Aorta (tissue), 5 donors: ENCODE results near the gene LPCAT1. TPM values are rescaled to one million over a fixed set of nuclear protein-coding genes. Genes with fewer than 3 reads are reported as not detected.
"Not testable (repeated sequence)": the region's sequence is repeated elsewhere in the genome, so short reads cannot be mapped to it uniquely, and the experiment has no call there.

Source experiments
- ATAC-seq: fragments of 200-7000 bp; cut with Tn5 transposase; one replicate; pipeline ENCODE4 v1.9.1; 2022; ENCODE audit warnings: moderate library complexity; ENCODE audit not compliant: low FRiP score
- DNase-seq, 2 donors: peaks; one replicate each; pipeline ENCODE4 v3.0.0-alpha.2; 2020
- H3K27ac ChIP-seq, 2 donors: one replicate each; pipeline ENCODE4 v1.5.1; 2013; ENCODE audit warnings: low read length in 2 of 2, mild to moderate bottlenecking in 2 of 2, moderate library complexity in 2 of 2, control low read depth in 1 of 2, inconsistent platforms in 1 of 2, low read depth in 1 of 2
- H3K27me3 ChIP-seq, 2 donors: one replicate each; pipeline ENCODE4 v1.6.1; 2013; ENCODE audit warnings: control low read depth in 1 of 2, low read length in 1 of 2, mild to moderate bottlenecking in 1 of 2, moderate library complexity in 1 of 2; ENCODE audit not compliant: insufficient read depth in 2 of 2, control insufficient read depth in 1 of 2
- H3K36me3 ChIP-seq, 2 donors: one replicate each; pipeline ENCODE4 v1.6.1; 2013; ENCODE audit warnings: control low read depth in 1 of 2, low read length in 1 of 2, mild to moderate bottlenecking in 1 of 2; ENCODE audit not compliant: insufficient read depth in 2 of 2, control insufficient read depth in 1 of 2
- H3K4me1 ChIP-seq, 2 donors: one replicate each; pipeline ENCODE4 v1.6.1; 2013; ENCODE audit warnings: low read length in 2 of 2, control low read depth in 1 of 2, mild to moderate bottlenecking in 1 of 2, moderate library complexity in 1 of 2; ENCODE audit not compliant: insufficient read depth in 2 of 2, control insufficient read depth in 1 of 2
- H3K4me3 ChIP-seq, 2 donors: one replicate each; pipeline ENCODE4 v1.5.1; 2013; ENCODE audit warnings: low read length in 2 of 2, control low read depth in 1 of 2, mild to moderate bottlenecking in 1 of 2
- H3K9me3 ChIP-seq: one replicate; pipeline ENCODE4 v1.6.1; 2013; ENCODE audit warnings: mild to moderate bottlenecking, low read length; ENCODE audit not compliant: control insufficient read depth
- WGBS, 2 donors: extraction: QIAGEN DNeasy Blood & Tissue Kit; methylation state at CpG; one replicate each; pipeline ENCODE4 v1.1.7; 2013; 5-methylcytosine and 5-hydroxymethylcytosine counted together
- intact Hi-C, 2 donors: fragments of 100-400 bp; cut with DNase I; formaldehyde crosslinking; loops; one replicate each; pipeline versions ENCODE4 v1.14.2 to v1.15.0; 2022
- polyA plus RNA-seq, 2 donors: library from polyadenylated mRNA; stranded (reverse); fragments of 200-250 nt; gene quantifications; one replicate each; pipeline ENCODE4 v1.2.3, GENCODE V29; 2013
- total RNA-seq, 2 donors: library from RNA; stranded (reverse); fragmentation: NEBNext Ultra II Directional; extraction: Animal tissue kit (Norgen Biotek cat#: 25700); gene quantifications; one replicate each; pipeline ENCODE4 v1.2.1, GENCODE V29; 2021
- donor health status: healthy with polysubstance abuse.
- donor health status: Bipolar disorder and iron deficiency.
- donor health status: DM: no; HTN: no; CAD: no.
- donor health status: DM: no; HTN: no; CAD: no.
- donor health status: DM: yes; HTN: yes; CAD: no.

LPCAT1 gene
- total and polyA plus RNA-seq, 4 donors = 6.4 to 68.7 (median 36.4) TPM

DNA sequence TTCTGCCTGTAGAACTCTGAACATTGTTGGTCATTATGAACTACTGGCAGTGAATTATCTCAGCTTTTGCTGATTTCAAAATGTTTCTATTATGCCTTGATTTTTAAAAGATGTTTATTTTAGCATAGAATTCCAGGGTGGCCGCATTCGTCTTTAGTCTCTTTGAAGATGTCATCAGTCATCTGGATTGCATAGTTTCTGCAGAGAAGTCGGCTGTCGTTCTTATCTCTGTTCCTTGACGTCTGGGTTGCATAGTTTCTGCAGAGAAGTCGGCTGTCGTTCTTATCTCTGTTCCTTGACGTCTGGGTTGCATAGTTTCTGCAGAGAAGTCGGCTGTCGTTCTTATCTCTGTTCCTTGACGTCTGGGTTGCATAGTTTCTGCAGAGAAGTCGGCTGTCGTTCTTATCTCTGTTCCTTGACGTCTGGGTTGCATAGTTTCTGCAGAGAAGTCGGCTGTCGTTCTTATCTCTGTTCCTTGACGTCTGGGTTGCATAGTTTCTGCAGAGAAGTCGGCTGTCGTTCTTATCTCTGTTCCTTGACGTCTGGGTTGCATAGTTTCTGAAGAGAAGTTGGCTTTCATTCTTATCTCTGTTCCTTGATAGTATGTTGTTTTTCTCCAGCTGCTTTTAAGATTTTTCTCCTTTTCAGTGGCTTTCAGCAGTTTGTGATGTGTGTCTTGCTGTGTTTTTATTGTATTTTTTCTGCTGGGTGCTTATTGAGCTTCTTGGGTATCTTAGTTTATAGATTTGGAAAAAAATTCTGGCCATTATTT lies 67.5 kb downstream of the LPCAT1 start:
- H3K4me3 ChIP-seq, H3K36me3 ChIP-seq, H3K9me3 ChIP-seq, intact Hi-C loops, H3K27ac ChIP-seq, H3K27me3 ChIP-seq, H3K4me1 ChIP-seq, DNase-seq, ATAC-seq: not testable (repeated sequence)
- 43 to 53% methylated on average over 9 to 10 of the region's 20 CpGs for WGBS, 2 donors

DNA sequence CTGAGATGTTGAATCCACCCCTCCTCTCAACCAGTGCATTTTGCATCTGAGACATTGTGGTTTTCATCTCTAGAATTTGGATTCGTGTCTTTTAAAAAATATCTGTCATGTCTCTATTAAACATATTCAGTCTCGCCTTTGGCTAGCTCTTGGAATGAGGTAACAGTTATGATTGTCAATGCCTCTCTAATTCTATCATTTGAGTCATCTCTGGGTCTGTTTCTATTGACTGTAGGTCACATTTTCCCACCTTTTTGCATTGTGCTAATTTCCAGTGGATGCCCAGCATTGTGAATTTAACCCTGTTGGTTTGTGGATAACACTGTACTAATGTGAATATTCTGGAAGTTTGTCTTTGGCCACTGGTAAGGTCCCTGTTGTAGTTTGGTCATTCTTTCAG lies 70.1 kb downstream of the LPCAT1 start:
- H3K36me3 ChIP-seq = no peaks in the 10 kb centered on the region
- 75 to 82% methylated on average over 2 of the region's 2 CpGs for WGBS, 2 donors
- no peak overlapping the region for H3K4me3 ChIP-seq
- ATAC-seq = no peak
- no peaks in the 10 kb centered on the region for H3K27me3 ChIP-seq
- DNase-seq = no peak
- peaks cover 7% of the 10 kb centered on the region for H3K9me3 ChIP-seq
- H3K4me1 ChIP-seq = no peaks in the 10 kb centered on the region
- intact Hi-C loops = no loop called here
- no peak overlapping the region for H3K27ac ChIP-seq

DNA sequence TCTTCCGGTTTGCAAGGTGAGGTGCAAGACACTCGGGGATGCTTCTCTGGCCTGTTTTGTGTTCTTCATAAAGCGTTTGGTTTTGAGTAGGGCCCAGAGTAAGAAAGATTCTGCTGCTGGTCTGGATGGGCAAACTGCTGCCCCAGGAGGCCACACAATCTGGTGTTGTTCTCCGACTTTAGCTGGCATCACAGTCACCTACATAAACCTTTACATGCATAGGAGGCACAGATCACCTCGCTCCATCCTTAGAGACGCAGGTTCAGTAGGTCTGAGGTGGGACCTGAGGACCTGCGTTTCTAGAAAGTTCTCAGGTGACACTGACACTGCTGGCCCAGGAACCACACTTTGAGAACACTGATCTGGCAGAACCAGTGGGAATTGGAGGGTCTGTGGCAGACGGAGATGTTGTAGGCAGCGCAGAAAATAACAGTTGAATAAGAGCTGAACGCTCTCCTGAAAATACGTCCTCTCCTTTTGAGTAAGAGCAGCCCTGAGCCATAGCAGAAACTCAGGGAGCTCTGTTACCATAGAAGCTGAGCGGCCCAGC lies 74.6 kb downstream of the LPCAT1 start:
- Histone ChIP-seq H3K4me1 (no peaks in the 10 kb centered on the region), H3K36me3 (no peaks in the 10 kb centered on the region), H3K9me3 (peaks cover 2% of the 10 kb centered on the region), H3K27ac (no peak overlapping the region), H3K4me3 (no peak overlapping the region), H3K27me3 (no peaks in the 10 kb centered on the region)
- intact Hi-C loops = no loop called here
- no peak for ATAC-seq
- WGBS, 2 donors = 86 to 87% methylated on average over 12 of the region's 12 CpGs
- DNase-seq = no peak

DNA sequence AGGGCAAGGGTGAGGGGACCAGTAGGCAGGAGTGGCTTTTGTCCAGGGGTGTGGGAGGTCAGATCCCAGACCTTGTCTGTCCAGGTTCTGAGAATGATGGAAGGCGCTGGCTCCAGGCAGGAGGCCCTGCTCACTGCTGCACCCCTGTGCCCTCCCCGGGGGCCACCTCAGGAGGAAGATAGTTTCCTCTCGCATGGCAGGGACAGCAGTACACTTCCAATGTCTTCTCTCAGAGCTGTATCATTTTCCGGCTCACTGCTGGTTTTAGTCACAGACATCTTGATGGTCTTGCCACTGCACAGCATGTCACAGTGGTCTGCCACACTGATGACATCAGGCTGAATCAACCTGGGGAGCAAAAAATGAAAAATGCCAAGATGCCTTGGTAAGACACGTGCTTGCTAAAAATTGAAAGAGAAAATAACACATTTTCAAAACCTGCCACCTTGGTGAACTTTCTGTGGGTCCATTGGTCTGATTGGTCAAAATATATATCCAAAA lies 75.2 kb downstream of the LPCAT1 start:
- DNase-seq = peak in 1 of 2 donors; percentile 36
- no peaks in the 10 kb centered on the region for H3K27me3 ChIP-seq
- intact Hi-C loops = no loop called here
- WGBS, 2 donors = 80 to 84% methylated on average over 5 of the region's 5 CpGs
- H3K27ac ChIP-seq = no peak overlapping the region
- no peaks in the 10 kb centered on the region for H3K36me3 ChIP-seq
- no peak overlapping the region for H3K4me3 ChIP-seq
- no peaks in the 10 kb centered on the region for H3K4me1 ChIP-seq
- no peak for ATAC-seq
- no peaks in the 10 kb centered on the region for H3K9me3 ChIP-seq

DNA sequence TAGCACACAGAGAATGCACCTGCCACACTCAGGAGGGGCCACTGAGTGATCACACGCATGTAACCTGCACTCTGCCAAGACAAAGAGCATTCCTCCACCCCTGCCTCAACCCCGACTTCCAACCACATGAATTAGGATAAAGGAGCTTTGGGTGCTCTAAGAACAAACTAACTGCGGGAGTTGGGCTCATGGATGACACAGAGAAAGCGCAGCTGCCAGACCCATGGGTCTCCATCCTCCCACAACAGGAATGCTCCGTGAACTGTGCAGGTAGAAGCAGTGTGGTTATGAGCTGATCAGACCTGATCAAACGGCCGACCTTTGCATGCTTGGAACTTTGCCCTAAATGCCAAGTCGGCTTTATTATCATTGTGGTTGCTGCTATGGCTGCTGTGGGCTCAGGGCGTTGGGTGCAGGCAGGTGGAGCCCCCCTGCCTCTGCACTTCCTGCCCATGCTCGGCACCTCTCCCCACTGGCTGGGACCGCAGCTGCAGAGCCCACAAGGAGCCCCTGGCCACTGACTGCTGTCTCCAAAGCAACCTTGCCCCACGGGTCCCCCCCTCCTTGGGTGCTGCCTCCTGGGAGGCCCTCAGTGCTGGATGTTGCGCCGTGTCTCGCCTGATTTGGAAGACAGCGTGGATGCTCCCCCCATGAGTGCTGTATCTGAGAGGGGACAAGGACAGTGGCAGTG lies 75.9 kb downstream of the LPCAT1 start:
- Histone ChIP-seq H3K36me3 (no peaks in the 10 kb centered on the region), H3K4me3 (no peak overlapping the region), H3K9me3 (no peaks in the 10 kb centered on the region), H3K27ac (no peak overlapping the region), H3K27me3 (no peaks in the 10 kb centered on the region), H3K4me1 (no peaks in the 10 kb centered on the region)
- ATAC-seq = no peak
- DNase-seq = peak in 1 of 2 donors; percentile 38
- 66 to 68% methylated on average over 16 of the region's 16 CpGs for WGBS, 2 donors
- intact Hi-C loops = no loop called here

DNA sequence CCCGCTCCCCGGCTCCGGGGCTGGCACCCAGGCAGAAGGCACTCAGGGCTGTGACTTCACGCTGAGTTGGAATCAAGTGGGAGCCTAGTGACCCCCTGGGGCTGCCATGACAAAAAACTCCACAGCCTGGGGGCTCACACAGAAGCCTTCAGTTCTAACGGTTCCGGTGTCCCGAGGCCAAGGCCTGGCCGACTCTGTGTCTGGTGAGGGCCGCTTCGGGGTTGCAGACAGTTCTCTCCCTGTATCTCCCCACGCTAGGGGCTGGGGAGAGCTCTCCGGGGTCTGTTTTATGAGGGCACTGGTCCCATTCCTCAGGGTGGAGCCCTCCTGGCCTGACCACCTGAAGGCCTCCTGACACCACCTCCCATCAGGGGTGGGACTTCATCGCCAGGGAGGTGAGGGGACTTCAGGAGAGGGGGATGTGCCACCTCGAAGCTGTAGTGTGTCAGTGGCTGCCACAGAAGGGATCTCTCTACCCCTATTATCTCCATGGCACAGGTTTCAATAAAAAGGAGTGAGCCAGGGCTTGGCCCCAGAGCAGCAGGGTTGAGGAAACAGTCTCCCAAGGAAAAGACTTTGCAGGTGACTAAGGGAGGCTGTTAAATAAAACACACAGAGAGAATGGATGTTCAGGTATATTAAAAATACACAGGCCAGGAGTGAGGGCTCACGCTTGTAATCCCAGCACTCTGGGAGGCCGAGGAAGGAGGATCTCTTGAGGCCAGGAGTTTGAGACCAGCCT lies 77.0 kb downstream of the LPCAT1 start:
- peak in 1 of 2 donors; percentile 64 for DNase-seq
- H3K36me3 ChIP-seq = no peaks in the 10 kb centered on the region
- no peak for ATAC-seq
- no peak overlapping the region for H3K27ac ChIP-seq
- no peaks in the 10 kb centered on the region for H3K4me1 ChIP-seq
- intact Hi-C loops = no loop called here
- H3K4me3 ChIP-seq = no peak overlapping the region
- H3K9me3 ChIP-seq = no peaks in the 10 kb centered on the region
- H3K27me3 ChIP-seq = no peaks in the 10 kb centered on the region
- WGBS, 2 donors = 33 to 44% methylated on average over 14 to 16 of the region's 16 CpGs

DNA sequence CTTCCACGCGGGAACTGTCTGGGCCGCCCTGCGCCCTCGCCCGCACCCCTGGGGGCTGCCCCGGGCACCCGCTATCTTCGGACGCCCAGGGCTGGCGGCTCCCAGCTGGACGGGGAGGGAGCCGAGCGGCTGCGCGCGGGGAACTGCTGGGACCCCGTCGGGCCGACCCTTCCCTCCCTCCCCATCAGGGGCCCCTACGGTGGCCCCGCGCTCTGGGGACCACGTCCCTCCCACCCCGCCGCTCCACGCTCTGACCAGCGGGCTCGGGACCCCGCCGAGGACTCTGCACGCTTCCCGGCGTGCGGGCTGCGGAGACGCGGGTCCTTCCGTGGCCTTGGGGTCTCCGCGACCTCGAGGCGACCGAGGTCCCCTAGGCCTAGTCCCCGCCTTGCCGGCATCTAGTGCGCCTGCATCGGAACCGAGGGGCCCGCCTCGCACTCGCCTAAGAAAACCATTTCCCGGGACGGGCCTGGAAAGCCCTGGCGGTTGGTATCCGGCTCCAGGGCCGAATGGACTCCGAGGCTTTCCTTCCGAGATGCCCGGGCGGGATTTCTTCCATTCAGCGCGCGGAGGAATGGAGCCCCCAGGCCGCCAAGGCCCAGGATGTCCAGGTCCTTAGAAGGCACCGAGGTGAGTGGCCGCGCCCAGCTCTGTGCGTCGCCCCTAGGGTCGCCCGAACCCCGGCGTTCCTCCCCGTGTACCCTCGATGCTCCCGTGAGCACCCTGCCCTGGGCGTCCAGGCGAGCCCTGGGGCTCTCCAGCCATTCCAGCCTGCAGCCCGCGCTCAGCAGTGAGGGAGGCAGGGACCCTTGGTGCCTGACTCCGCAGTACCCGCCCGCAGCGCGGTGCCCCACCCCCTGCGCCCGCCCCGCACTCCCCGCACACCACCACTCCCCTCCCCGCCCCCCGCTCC lies 77.8 kb downstream of the LPCAT1 start:
- WGBS, 2 donors = 2 to 3% methylated on average over 68 to 92 of the region's 92 CpGs
- Histone ChIP-seq H3K36me3 (no peaks in the 10 kb centered on the region), H3K4me3 (no peak overlapping the region), H3K9me3 (no peaks in the 10 kb centered on the region), H3K27me3 (no peaks in the 10 kb centered on the region), H3K27ac (no peak overlapping the region), H3K4me1 (no peaks in the 10 kb centered on the region)
- ATAC-seq (no peak), DNase-seq (peak in 1 of 2 donors; percentile 68)
- intact Hi-C loops = no loop called here

DNA sequence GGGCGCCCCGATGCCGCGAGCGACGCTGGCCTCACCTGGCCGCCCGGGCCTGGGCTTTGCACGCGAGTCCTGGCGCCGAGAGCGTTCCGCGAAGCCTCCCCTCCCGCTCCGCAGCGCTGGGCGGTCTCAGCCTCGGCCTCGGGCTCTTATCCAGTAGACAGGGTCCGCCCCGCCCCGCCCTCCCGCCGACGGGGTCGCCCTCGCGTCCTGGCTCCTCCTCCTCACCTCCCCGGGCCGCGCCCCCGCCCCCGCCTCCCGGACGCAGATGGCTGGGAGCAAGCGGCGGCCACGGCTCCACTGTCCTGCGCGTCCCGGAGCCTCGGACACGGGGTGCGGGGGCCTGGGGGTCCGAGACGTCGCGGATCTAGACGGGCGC lies 78.5 kb downstream of the LPCAT1 start, which contains the start of gene SLC6A3:
SLC6A3 (minus strand) TSS at position 128 of the 376 bp plus-strand sequence. CDS start 2,243 bp downstream, outside the sequence.
- Histone ChIP-seq H3K4me1 (no peaks in the 10 kb centered on the region), H3K36me3 (no peaks in the 10 kb centered on the region), H3K27me3 (no peaks in the 10 kb centered on the region), H3K27ac (no peak within 1 kb of the TSS), H3K9me3 (no peaks in the 10 kb centered on the region), H3K4me3 (no peak within 1 kb of the TSS)
- DNase-seq (peak in 1 of 2 donors; percentile 79), ATAC-seq (no peak)
- WGBS, 2 donors = 1 to 2% methylated on average over 41 to 52 of the region's 52 CpGs
- intact Hi-C loops = no loop called here
